Measurements from ENCODE around the gene TLR7. TPM values are rescaled to one million over a fixed set of nuclear protein-coding genes. Genes with fewer than 3 reads are reported as not detected.

The TLR7 gene
- total RNA-seq (3.9 TPM), polyA plus RNA-seq (0.23 TPM)

- WGBS: 75% methylated on average over 7 of the region's 7 CpGs
- Histone ChIP-seq H3K27ac (ENCODE audit: low read depth) (no peak within 1 kb of the TSS), H3K4me3 (ENCODE audit: low read depth, low read length) (no peak within 1 kb of the TSS), H3K36me3 (ENCODE audit: insufficient read depth) (no peaks in the 10 kb centered on the region), H3K4me1 (ENCODE audit: insufficient read depth) (no peaks in the 10 kb centered on the region)
- DNase-seq (ENCODE audit: extremely low spot score): no peak
Measured at GRCh38 chrX:12866451-12867377, at the start of gene TLR7. Gene TLR7 (plus strand): TSS chrX:12867072. CDS start chrX:12867579, 507 bp downstream.

DNA sequence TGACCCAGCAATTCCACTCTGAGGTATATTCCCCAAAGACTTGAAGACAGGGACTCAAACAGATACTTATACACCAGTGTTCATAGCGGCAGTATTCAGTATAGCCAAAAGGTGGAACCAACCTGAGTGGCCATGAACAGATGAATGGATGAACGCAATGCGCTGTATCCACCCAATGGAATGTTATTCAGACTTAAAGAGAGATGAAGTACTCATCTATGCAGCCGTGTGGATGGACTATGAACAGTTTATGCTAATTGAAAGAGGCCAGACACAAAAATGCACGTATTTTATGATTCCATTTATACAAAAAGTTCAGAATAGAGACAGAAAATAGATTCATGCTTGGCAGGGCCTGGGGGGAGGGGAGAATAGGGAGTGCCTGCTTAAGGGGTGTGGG lies 49.3 kb upstream of the TLR7 start:
- Histone ChIP-seq H3K27ac (ENCODE audit: low read depth) (no peak overlapping the region), H3K4me1 (ENCODE audit: insufficient read depth) (no peaks in the 10 kb centered on the region), H3K4me3 (ENCODE audit: low read depth, low read length) (no peak overlapping the region), H3K36me3 (ENCODE audit: insufficient read depth) (no peaks in the 10 kb centered on the region)
- DNase-seq (ENCODE audit: extremely low spot score): no peak
- WGBS: 70% methylated on average over 5 of the region's 5 CpGs

- no peak overlapping the region for H3K27ac ChIP-seq (ENCODE audit: low read depth)
- DNase-seq (ENCODE audit: extremely low spot score): no peak
- no peaks in the 10 kb centered on the region for H3K36me3 ChIP-seq (ENCODE audit: insufficient read depth)
- no peaks in the 10 kb centered on the region for H3K4me1 ChIP-seq (ENCODE audit: insufficient read depth)
- WGBS: 92% methylated on average over 9 of the region's 9 CpGs
- no peak overlapping the region for H3K4me3 ChIP-seq (ENCODE audit: low read depth, low read length)
Measured at GRCh38 chrX:12819222-12819621, 47.6 kb upstream of the TLR7 start.

DNA sequence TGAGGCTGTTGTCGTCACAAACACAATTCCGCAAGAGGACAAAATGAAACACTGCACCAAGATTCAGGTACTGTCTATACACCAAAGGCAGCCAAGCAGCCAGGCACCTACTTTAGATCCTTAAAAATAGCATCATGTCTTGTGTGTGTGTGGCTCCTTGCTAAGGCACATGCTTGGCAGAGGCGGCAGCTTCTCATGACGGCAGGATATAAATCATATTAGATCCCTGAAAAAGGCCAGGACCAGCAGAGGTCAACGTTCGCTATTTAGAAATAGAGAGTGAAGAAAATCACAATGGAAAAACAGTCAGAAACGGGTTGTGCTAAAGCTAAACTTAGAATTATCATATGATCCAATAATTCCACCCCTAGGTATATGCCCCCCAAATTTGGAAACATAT lies 46.1 kb upstream of the TLR7 start:
- Histone ChIP-seq H3K4me3 (ENCODE audit: low read depth, low read length) (no peak overlapping the region), H3K27ac (ENCODE audit: low read depth) (no peak overlapping the region), H3K36me3 (ENCODE audit: insufficient read depth) (peaks cover 1% of the 10 kb centered on the region), H3K4me1 (ENCODE audit: insufficient read depth) (no peaks in the 10 kb centered on the region)
- DNase-seq (ENCODE audit: extremely low spot score): no peak
- WGBS: 77% methylated on average over 7 of the region's 7 CpGs

GRCh38 chrX:12824944-12825343 lies 41.9 kb upstream of the TLR7 start:
- Histone ChIP-seq H3K4me1 (ENCODE audit: insufficient read depth) (no peaks in the 10 kb centered on the region), H3K4me3 (ENCODE audit: low read depth, low read length) (no peak overlapping the region), H3K36me3 (ENCODE audit: insufficient read depth) (peaks cover 1% of the 10 kb centered on the region), H3K27ac (ENCODE audit: low read depth) (no peak overlapping the region)
- no peak for DNase-seq (ENCODE audit: extremely low spot score)
- WGBS: 84% methylated on average over 9 of the region's 9 CpGs

- H3K27ac ChIP-seq (ENCODE audit: low read depth): no peak overlapping the region
- no peak for DNase-seq (ENCODE audit: extremely low spot score)
- 90% methylated on average over 8 of the region's 8 CpGs for WGBS
- H3K36me3 ChIP-seq (ENCODE audit: insufficient read depth): peaks cover 1% of the 10 kb centered on the region
- H3K4me3 ChIP-seq (ENCODE audit: low read depth, low read length): no peak overlapping the region
- no peaks in the 10 kb centered on the region for H3K4me1 ChIP-seq (ENCODE audit: insufficient read depth)
Measured at GRCh38 chrX:12825801-12826200, 41.1 kb upstream of the TLR7 start.

GRCh38 chrX:12843061-12843667 lies 23.7 kb upstream of the TLR7 start:
- Histone ChIP-seq H3K36me3 (ENCODE audit: insufficient read depth) (no peaks in the 10 kb centered on the region), H3K4me1 (ENCODE audit: insufficient read depth) (no peaks in the 10 kb centered on the region), H3K27ac (ENCODE audit: low read depth) (no peak overlapping the region), H3K4me3 (ENCODE audit: low read depth, low read length) (no peak overlapping the region)
- DNase-seq (ENCODE audit: extremely low spot score): no peak
- WGBS: 79% methylated on average over 2 of the region's 2 CpGs

- H3K27ac ChIP-seq (ENCODE audit: low read depth): no peak overlapping the region
Measured at GRCh38 chrX:12843668-12844279, 23.1 kb upstream of the TLR7 start.

DNA sequence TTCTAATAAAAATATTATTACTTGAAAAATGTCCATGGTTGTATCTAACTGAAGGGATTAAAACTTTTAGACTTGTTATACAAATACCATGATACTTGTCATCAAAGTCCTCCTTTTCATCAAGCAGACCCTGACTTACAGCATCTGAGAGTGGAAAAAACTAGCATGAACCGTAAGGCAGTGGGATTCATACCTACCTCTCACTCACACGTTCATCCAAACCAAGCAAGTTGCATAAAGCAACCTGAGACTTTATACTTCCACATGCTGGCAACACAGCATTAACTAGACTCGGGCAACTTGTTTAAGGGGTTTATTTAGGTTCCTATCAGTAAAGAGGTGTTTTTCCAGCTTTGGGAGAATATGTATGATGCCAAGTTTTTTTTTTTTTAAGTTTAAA lies 22.6 kb upstream of the TLR7 start:
- Histone ChIP-seq H3K4me3 (ENCODE audit: low read depth, low read length) (no peak overlapping the region), H3K36me3 (ENCODE audit: insufficient read depth) (no peaks in the 10 kb centered on the region), H3K4me1 (ENCODE audit: insufficient read depth) (no peaks in the 10 kb centered on the region), H3K27ac (ENCODE audit: low read depth) (no peak overlapping the region)
- 38% methylated on average over 3 of the region's 3 CpGs for WGBS
- DNase-seq (ENCODE audit: extremely low spot score): no peak

More at GRCh38 chrX:12843668-12844279, 23.1 kb upstream of the TLR7 start:
- no peaks in the 10 kb centered on the region for H3K4me1 ChIP-seq (ENCODE audit: insufficient read depth)
- H3K36me3 ChIP-seq (ENCODE audit: insufficient read depth): no peaks in the 10 kb centered on the region
- no peak for DNase-seq (ENCODE audit: extremely low spot score)
- no peak overlapping the region for H3K4me3 ChIP-seq (ENCODE audit: low read depth, low read length)
- WGBS: 23% methylated on average over 6 of the region's 6 CpGs

DNA sequence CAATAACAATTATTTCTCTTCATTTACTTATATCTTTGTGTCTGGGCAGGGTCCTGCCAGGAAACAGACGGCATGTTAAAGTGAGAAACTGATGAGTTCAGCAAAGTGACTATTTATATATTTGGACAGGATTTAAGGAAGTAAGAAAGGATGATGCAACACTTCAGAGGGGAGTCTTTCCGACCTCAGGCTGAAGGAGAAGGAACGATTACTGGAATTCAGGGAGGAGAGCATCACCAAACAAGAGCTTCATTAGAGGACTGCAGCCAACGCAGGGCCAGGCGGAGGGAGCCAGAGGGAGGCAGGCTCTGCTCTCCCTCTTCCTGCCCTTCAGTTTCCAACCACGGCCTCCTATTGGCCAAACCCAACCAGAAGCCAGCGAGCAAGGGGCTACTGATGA lies 1.5 kb upstream of the TLR7 start:
- Histone ChIP-seq H3K36me3 (ENCODE audit: insufficient read depth) (no peaks in the 10 kb centered on the region), H3K4me1 (ENCODE audit: insufficient read depth) (no peaks in the 10 kb centered on the region), H3K27ac (ENCODE audit: low read depth) (no peak overlapping the region), H3K4me3 (ENCODE audit: low read depth, low read length) (no peak overlapping the region)
- WGBS: 68% methylated on average over 7 of the region's 7 CpGs
- no peak for DNase-seq (ENCODE audit: extremely low spot score)

DNA sequence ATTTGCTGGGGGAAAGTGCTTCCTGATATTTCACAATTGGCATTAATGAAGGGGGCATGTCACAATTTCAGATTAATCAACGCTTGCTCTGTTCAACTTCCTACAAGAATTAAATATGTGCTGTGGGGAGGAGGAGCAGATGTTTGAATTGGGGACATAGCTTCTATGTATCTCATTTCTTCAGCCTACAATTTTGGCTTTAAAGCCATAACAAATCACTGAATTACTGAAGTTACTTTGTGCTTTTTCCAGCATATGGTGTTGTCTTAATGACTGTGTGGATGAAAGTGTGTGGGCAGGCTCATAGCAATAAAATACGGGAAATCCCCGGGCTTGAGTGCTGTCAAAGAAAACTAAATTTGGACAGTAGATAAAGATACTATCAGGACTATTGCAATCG lies 813 bp downstream of the TLR7 start:
- Histone ChIP-seq H3K4me1 (ENCODE audit: insufficient read depth) (no peaks in the 10 kb centered on the region), H3K4me3 (ENCODE audit: low read depth, low read length) (no peak overlapping the region), H3K36me3 (ENCODE audit: insufficient read depth) (no peaks in the 10 kb centered on the region), H3K27ac (ENCODE audit: low read depth) (no peak overlapping the region)
- 27% methylated on average over 4 of the region's 4 CpGs for WGBS
- no peak for DNase-seq (ENCODE audit: extremely low spot score)

DNA sequence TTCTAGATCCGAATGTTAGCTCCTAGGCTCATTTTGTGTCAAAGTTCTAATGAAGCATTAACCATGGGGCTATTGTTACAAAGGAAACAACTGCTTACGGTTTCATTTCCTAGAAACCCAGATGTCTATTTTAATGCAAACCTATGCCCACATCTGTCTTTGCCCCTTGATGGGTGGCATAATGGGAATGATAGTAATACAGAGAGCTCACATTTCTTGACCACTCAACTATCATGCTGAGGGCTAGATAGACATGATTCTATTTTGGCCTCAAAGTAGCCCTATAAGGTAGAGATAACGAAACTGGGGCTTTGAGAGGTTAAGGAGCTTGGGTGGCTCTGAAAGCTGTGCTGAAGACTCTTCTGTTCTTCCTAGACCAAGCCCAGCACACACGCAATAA lies 1.9 kb downstream of the TLR7 start:
- Histone ChIP-seq H3K27ac (ENCODE audit: low read depth) (no peak overlapping the region), H3K36me3 (ENCODE audit: insufficient read depth) (no peaks in the 10 kb centered on the region), H3K4me1 (ENCODE audit: insufficient read depth) (no peaks in the 10 kb centered on the region), H3K4me3 (ENCODE audit: low read depth, low read length) (no peak overlapping the region)
- no peak for DNase-seq (ENCODE audit: extremely low spot score)
- 93% methylated on average over 4 of the region's 4 CpGs for WGBS

DNA sequence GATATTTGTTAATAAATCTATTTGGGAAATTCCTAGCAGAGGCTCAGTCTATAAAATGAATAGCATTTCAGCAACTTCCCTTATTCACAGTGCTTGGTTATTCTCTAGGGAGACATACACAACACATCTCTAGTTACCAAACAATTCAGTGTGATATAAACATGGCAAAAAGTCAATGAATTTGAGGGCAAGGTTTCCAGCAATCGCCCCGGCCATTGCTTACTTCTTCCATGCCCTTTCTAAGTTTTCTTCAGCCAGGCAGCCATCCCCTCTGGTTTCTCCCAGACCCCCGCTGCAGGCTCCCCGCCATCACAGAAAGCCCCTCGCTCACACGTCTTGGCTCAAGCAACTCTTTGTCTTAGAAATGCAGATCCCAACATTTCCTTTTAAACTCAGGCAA lies 4.4 kb downstream of the TLR7 start:
- no peak for DNase-seq (ENCODE audit: extremely low spot score)
- H3K4me3 ChIP-seq (ENCODE audit: low read depth, low read length): no peak overlapping the region
- 42% methylated on average over 6 of the region's 6 CpGs for WGBS
- H3K27ac ChIP-seq (ENCODE audit: low read depth): no peak overlapping the region
- H3K36me3 ChIP-seq (ENCODE audit: insufficient read depth): no peaks in the 10 kb centered on the region
- H3K4me1 ChIP-seq (ENCODE audit: insufficient read depth): no peaks in the 10 kb centered on the region

DNA sequence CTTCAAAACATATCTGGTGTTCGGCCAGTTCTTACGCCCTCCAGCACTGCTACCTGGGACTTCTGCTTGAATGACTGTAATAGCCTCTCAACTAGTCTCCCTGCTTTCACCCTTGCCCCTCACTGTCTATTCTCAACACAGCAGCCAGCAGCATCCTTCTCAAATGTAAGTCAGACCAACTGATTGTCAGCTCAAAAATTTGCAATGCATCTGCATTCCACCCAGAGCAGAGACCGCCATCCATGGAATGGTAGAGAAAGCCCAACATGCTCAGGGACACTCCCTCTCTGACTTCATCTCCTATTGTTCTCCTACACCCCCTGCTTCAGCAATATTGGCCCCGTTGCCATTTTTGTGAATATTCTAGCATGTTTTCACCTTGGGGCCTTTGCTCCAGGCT lies 5.9 kb downstream of the TLR7 start:
- WGBS: 92% methylated on average over 4 of the region's 4 CpGs
- H3K27ac ChIP-seq (ENCODE audit: low read depth): no peak overlapping the region
- H3K36me3 ChIP-seq (ENCODE audit: insufficient read depth): no peaks in the 10 kb centered on the region
- H3K4me3 ChIP-seq (ENCODE audit: low read depth, low read length): no peak overlapping the region
- H3K4me1 ChIP-seq (ENCODE audit: insufficient read depth): no peaks in the 10 kb centered on the region
- no peak for DNase-seq (ENCODE audit: extremely low spot score)
